Calu3 (cell line): ENCODE data around the gene FECH. TPM values are rescaled to one million over a fixed set of nuclear protein-coding genes. Genes with fewer than 3 reads are reported as not detected.

Source experiments
- BruUV-seq: library from RNA; stranded (reverse); fragments of 400-500 nt; replicated peaks from 2 replicates; lab custom pipeline; 2021; lab: Mats Ljungman, UMichigan
- CTCF ChIA-PET: fragments of 300-600 bp; sonication (Branson Sonifier 250); formaldehyde crosslinking; loops from one replicate; lab custom pipeline; 2022; ENCODE audit warnings: antibody characterized with exemption; lab: Charles Lee
- DNase-seq: peaks from one replicate; pipeline ENCODE4 v3.0.0; 2022
- H3K27ac Mint-ChIP-seq: one replicate; pipeline ENCODE4 v1.8.0; 2022; ENCODE audit warnings: mixed read lengths; ENCODE audit not compliant: unreplicated experiment
- H3K27me3 Mint-ChIP-seq: one replicate; pipeline ENCODE4 v1.8.0; 2022; ENCODE audit warnings: mixed read lengths; ENCODE audit not compliant: unreplicated experiment
- H3K36me3 Mint-ChIP-seq: one replicate; pipeline ENCODE4 v1.8.0; 2022; ENCODE audit warnings: mild to moderate bottlenecking, moderate library complexity, mixed read lengths; ENCODE audit not compliant: insufficient read depth, unreplicated experiment
- H3K4me1 Mint-ChIP-seq: one replicate; pipeline ENCODE4 v1.8.0; 2022; ENCODE audit warnings: mild to moderate bottlenecking, low read depth, mixed read lengths; ENCODE audit not compliant: unreplicated experiment
- H3K4me3 Mint-ChIP-seq: one replicate; pipeline ENCODE4 v1.8.0; 2022; ENCODE audit warnings: mild to moderate bottlenecking, low read depth, moderate library complexity, mixed read lengths; ENCODE audit not compliant: unreplicated experiment
- H3K9me3 Mint-ChIP-seq: one replicate; pipeline ENCODE4 v1.8.0; 2022; ENCODE audit warnings: low read depth, mixed read lengths; ENCODE audit not compliant: unreplicated experiment
- CTCF ChIP-seq: fragments of 200-600 bp; IDR thresholded peaks from one replicate; pipeline ENCODE4 v1.8.0; 2022; ENCODE audit warnings: antibody characterized with exemption; ENCODE audit not compliant: unreplicated experiment
- intact Hi-C: fragments of 100-400 bp; cut with micrococcal nuclease; formaldehyde crosslinking; loops from one replicate; pipeline ENCODE4 v1.10.0; 2022; ENCODE audit not compliant: unreplicated experiment
- total RNA-seq: library from RNA; stranded (reverse); gene quantifications from 2 replicates; pipeline ENCODE4 v1.2.3, GENCODE V29; 2022

Gene FECH
- total RNA-seq, 1 experiment from 2014 or later = 23.4 TPM

- no peaks in the 10 kb centered on the region for H3K4me1 Mint-ChIP-seq
- no peak for DNase-seq
- CTCF ChIA-PET = no interaction called here
- no peak for TF ChIP-seq CTCF
- peaks cover 4% of the 10 kb centered on the region for H3K9me3 Mint-ChIP-seq
- H3K36me3 Mint-ChIP-seq = no peaks in the 10 kb centered on the region
- H3K4me3 Mint-ChIP-seq = no peak overlapping the region
- no TSS peak for BruUV-seq
- peaks cover 8% of the 10 kb centered on the region for H3K27me3 Mint-ChIP-seq
- intact Hi-C loops = no loop called here
- no peak overlapping the region for H3K27ac Mint-ChIP-seq
Observed at GRCh38 chr18:57518533-57518932, 68.0 kb downstream of the FECH start.

DNA sequence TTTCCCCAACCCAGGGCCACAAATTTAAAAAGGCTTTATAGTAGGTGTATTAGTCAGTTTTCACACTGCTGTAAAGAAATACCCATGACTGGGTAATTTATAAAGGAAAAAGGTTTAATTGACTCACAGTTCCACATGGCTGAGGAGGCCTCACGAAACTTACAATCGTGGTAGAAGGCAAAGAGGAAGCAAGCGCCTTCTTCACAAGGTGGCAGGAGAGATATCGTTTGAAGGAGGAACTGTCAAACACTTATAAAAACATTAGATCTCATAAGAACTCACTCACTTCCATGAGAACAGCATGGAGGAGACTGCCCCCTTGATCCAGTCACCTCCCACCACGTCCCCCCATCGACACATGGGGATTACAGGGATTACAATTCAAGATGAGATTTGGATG is 70.4 kb downstream of the FECH start:
- no peaks in the 10 kb centered on the region for H3K27me3 Mint-ChIP-seq
- TF ChIP-seq CTCF = no peak
- H3K36me3 Mint-ChIP-seq = no peaks in the 10 kb centered on the region
- CTCF ChIA-PET = no interaction called here
- H3K4me3 Mint-ChIP-seq = no peak overlapping the region
- BruUV-seq = no TSS peak
- no peak overlapping the region for H3K27ac Mint-ChIP-seq
- H3K9me3 Mint-ChIP-seq = peaks cover 4% of the 10 kb centered on the region
- no peak for DNase-seq
- no peaks in the 10 kb centered on the region for H3K4me1 Mint-ChIP-seq
- intact Hi-C loops = no loop called here

DNA sequence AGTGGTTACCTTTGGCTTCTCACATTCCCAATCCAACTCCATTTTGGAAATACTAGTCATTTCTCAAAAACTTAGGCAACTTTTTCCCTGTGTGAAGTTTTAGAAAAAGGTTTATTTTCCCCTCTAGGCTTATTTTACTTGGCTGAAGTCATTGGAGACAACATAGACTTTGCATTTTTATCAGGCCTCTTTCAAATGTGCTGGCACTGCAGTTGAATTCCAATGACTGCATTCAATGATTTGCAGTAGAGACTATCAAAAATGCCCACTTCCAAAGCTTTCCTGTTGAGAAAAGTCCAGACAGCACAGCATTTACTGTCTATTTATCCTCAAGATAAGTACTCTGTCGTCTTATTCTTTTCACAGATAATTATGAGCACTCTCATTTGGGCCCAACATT is 81.3 kb downstream of the FECH start:
- no peaks in the 10 kb centered on the region for H3K27me3 Mint-ChIP-seq
- H3K4me3 Mint-ChIP-seq = no peak overlapping the region
- no peaks in the 10 kb centered on the region for H3K9me3 Mint-ChIP-seq
- no peak overlapping the region for H3K27ac Mint-ChIP-seq
- TF ChIP-seq CTCF = no peak
- H3K36me3 Mint-ChIP-seq = no peaks in the 10 kb centered on the region
- CTCF ChIA-PET = no interaction called here
- no peaks in the 10 kb centered on the region for H3K4me1 Mint-ChIP-seq
- DNase-seq = no peak
- intact Hi-C loops = no loop called here
- no TSS peak for BruUV-seq

- BruUV-seq = no TSS peak
- no peaks in the 10 kb centered on the region for H3K9me3 Mint-ChIP-seq
- intact Hi-C loops = no loop called here
- no peaks in the 10 kb centered on the region for H3K27me3 Mint-ChIP-seq
- H3K36me3 Mint-ChIP-seq = no peaks in the 10 kb centered on the region
- CTCF ChIA-PET = no interaction called here
- H3K4me3 Mint-ChIP-seq = no peak overlapping the region
- no peaks in the 10 kb centered on the region for H3K4me1 Mint-ChIP-seq
- TF ChIP-seq CTCF = no peak
- H3K27ac Mint-ChIP-seq = no peak overlapping the region
- DNase-seq = no peak
Observed at GRCh38 chr18:57502624-57503023, 83.9 kb downstream of the FECH start.
